Stimulated activated CD8-positive, alpha-beta memory T cell treated with anti-CD3 and anti-CD28 coated beads, Interleukin-15, amount 100 ng/mL, for 4 hours (primary cell): ENCODE data around the gene NUP98.

Experiments
- DNase-seq, 2 donors: peaks; one replicate each; pipeline ENCODE4 v3.0.0-alpha.2; 2020; ENCODE audit warnings: low read depth in 2 of 2

The NUP98 gene

GRCh38 chr11:3642071-3642951, 155.0 kb downstream of the NUP98 start:
- DNase-seq: peak; percentile 9 to 55

GRCh38 chr11:3641701-3642070, 155.7 kb downstream of the NUP98 start, which contains the start of gene ART5:
ART5 (minus strand) TSS chr11:3641992; CDS start chr11:3641862, 130 bp downstream.
- DNase-seq: no peak

GRCh38 chr11:3641191-3641590, 156.2 kb downstream of the NUP98 start:
- no peak for DNase-seq

GRCh38 chr11:3639841-3640240, 157.5 kb downstream of the NUP98 start:
- DNase-seq: no peak

GRCh38 chr11:3638513-3638912, 158.8 kb downstream of the NUP98 start:
- no peak for DNase-seq

GRCh38 chr11:3637201-3637600, 160.2 kb downstream of the NUP98 start:
- DNase-seq: no peak

- no peak for DNase-seq
Observed at GRCh38 chr11:3635641-3636375, 161.5 kb downstream of the NUP98 start.

GRCh38 chr11:3632070-3632660, 165.2 kb downstream of the NUP98 start:
- no peak for DNase-seq

- DNase-seq: no peak
Observed at GRCh38 chr11:3631331-3631730, 166.0 kb downstream of the NUP98 start.

- no peak for DNase-seq
Observed at GRCh38 chr11:3627291-3627690, 170.1 kb downstream of the NUP98 start.

- no peak for DNase-seq
Observed at GRCh38 chr11:3626250-3626960, 170.9 kb downstream of the NUP98 start.
